Measurements from ENCODE around the gene LIN37. TPM values are rescaled to one million over a fixed set of nuclear protein-coding genes. Genes with fewer than 3 reads are reported as not detected.

The LIN37 gene
- total and polyA plus RNA-seq, 9 of the 15 experiments (the other 6 are each of a cell fraction or from before 2014, with no cell fraction given), result 1.2 to 12.5 (median 8.6) TPM

DNA sequence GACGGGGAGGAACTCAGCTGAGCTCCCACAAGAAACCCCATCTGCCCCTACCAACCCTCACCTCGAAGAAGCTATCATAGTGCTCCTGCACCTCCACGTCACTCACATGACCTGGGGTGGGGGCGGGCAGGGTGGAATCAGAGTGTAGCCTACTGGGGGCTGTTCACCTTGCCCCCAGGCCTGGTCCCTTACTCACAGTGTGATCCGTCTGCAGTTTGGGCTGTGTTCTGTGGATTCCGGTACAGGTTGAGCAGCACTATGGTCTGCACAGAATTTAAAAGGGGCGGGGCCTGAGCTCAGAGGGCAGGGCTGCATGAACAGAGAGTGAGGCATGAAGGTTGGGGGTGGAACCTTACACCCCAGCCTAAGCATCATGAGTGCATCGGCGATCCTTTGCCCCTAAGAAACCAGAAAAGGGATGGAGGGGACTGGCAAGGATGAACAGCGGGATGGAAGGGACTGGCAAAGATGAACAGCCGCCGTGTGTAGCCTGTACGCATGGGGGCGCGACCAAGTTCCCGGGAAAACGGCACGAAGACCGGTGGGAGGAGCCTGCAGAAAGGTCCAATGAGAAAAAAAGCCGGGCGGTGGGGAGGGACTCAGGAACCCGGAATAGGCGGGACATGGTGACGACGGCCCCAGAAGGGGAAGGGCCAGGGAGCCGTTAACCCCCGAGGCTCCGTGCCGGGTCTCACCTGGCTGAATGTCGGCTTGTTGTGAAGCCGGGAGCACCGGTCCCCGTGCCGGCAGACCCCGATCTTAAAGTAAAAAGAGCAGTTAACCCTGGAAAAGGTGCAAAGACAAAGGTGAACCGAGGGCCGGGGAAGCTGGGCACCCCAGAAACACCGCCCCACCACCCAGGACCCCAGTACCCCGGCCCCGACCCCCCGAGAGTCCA is 3.7 kb upstream of the LIN37 start (continued):
- TF ChIP-seq, protein P1, sequence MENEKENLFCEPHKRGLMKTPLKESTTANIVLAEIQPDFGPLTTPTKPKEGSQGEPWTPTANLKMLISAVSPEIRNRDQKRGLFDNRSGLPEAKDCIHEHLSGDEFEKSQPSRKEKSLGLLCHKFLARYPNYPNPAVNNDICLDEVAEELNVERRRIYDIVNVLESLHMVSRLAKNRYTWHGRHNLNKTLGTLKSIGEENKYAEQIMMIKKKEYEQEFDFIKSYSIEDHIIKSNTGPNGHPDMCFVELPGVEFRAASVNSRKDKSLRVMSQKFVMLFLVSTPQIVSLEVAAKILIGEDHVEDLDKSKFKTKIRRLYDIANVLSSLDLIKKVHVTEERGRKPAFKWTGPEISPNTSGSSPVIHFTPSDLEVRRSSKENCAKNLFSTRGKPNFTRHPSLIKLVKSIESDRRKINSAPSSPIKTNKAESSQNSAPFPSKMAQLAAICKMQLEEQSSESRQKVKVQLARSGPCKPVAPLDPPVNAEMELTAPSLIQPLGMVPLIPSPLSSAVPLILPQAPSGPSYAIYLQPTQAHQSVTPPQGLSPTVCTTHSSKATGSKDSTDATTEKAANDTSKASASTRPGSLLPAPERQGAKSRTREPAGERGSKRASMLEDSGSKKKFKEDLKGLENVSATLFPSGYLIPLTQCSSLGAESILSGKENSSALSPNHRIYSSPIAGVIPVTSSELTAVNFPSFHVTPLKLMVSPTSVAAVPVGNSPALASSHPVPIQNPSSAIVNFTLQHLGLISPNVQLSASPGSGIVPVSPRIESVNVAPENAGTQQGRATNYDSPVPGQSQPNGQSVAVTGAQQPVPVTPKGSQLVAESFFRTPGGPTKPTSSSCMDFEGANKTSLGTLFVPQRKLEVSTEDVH (IDR thresholded peaks at IDR 0.05; ENCODE audit: low read depth, partially characterized antibody), result peak; percentile 100
- TF ChIP-seq KLF1 (tag; IDR thresholded peaks at IDR 0.05), result no peak
- TF ChIP-seq MED1 (CRISPR knock-in tag; IDR thresholded peaks at IDR 0.05; ENCODE audit: borderline replicate concordance), result no peak
- no peak for TF ChIP-seq NR2C1 (IDR thresholded peaks at IDR 0.05)
- TF ChIP-seq NR2C1 (tag; IDR thresholded peaks at IDR 0.05), result no peak
- no peak for TF ChIP-seq SMARCA5 (IDR thresholded peaks at IDR 0.05)
- TF ChIP-seq SMARCC2 (IDR thresholded peaks at IDR 0.05; ENCODE audit: low read depth), result no peak
- TF ChIP-seq, protein P2, sequence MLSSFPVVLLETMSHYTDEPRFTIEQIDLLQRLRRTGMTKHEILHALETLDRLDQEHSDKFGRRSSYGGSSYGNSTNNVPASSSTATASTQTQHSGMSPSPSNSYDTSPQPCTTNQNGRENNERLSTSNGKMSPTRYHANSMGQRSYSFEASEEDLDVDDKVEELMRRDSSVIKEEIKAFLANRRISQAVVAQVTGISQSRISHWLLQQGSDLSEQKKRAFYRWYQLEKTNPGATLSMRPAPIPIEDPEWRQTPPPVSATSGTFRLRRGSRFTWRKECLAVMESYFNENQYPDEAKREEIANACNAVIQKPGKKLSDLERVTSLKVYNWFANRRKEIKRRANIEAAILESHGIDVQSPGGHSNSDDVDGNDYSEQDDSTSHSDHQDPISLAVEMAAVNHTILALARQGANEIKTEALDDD (IDR thresholded peaks at IDR 0.05), result no peak
- no peak for TF ChIP-seq SMAD2 (IDR thresholded peaks at IDR 0.05; ENCODE audit: low read depth, low read length)
- no peak for TF ChIP-seq ZKSCAN3 (CRISPR knock-in tag; IDR thresholded peaks at IDR 0.05)
- TF ChIP-seq HMG20B (CRISPR knock-in tag; IDR thresholded peaks at IDR 0.05), result no peak
- 0 out of 2 replicates have a peak, but pooled peaks have one; percentile 17 for TF ChIP-seq NFIC (IDR thresholded peaks at IDR 0.05)
- TF ChIP-seq MBD2 (IDR thresholded peaks at IDR 0.05; ENCODE audit: borderline replicate concordance, low read depth), result no peak
- no peak for TF ChIP-seq HNRNPLL (IDR thresholded peaks at IDR 0.05; ENCODE audit: low read depth, low read length, poor library complexity, severe bottlenecking)
- TF ChIP-seq JUNB (CRISPR knock-in tag; conservative IDR thresholded peaks at IDR 0.05), result no peak
- no peak for TF ChIP-seq CEBPG (CRISPR knock-in tag; IDR thresholded peaks at IDR 0.05)
- no peak for TF ChIP-seq CEBPG (tag; conservative IDR thresholded peaks at IDR 0.05 in 1 of 2, IDR thresholded peaks at IDR 0.05 in 1 of 2)
- 0 out of 4 replicates have a peak, but pooled peaks of 1 of the 2 experiments have one; percentile 25 for TF ChIP-seq TEAD1 (CRISPR knock-in tag; IDR thresholded peaks at IDR 0.05)
- TF ChIP-seq, protein P3, sequence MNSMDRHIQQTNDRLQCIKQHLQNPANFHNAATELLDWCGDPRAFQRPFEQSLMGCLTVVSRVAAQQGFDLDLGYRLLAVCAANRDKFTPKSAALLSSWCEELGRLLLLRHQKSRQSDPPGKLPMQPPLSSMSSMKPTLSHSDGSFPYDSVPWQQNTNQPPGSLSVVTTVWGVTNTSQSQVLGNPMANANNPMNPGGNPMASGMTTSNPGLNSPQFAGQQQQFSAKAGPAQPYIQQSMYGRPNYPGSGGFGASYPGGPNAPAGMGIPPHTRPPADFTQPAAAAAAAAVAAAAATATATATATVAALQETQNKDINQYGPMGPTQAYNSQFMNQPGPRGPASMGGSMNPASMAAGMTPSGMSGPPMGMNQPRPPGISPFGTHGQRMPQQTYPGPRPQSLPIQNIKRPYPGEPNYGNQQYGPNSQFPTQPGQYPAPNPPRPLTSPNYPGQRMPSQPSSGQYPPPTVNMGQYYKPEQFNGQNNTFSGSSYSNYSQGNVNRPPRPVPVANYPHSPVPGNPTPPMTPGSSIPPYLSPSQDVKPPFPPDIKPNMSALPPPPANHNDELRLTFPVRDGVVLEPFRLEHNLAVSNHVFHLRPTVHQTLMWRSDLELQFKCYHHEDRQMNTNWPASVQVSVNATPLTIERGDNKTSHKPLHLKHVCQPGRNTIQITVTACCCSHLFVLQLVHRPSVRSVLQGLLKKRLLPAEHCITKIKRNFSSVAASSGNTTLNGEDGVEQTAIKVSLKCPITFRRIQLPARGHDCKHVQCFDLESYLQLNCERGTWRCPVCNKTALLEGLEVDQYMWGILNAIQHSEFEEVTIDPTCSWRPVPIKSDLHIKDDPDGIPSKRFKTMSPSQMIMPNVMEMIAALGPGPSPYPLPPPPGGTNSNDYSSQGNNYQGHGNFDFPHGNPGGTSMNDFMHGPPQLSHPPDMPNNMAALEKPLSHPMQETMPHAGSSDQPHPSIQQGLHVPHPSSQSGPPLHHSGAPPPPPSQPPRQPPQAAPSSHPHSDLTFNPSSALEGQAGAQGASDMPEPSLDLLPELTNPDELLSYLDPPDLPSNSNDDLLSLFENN (IDR thresholded peaks at IDR 0.05; ENCODE audit: low read depth in 2 of 2, low read length in 2 of 2), result no peak
- TF ChIP-seq FOXP1 (CRISPR knock-in tag; IDR thresholded peaks at IDR 0.05), result 0 out of 2 replicates have a peak, but pooled peaks have one; percentile 30
- no peak for TF ChIP-seq PTTG1 (tag; IDR thresholded peaks at IDR 0.05; ENCODE audit: low read depth)

All from K562 (cell line).